Immature natural killer cell (primary cell): ENCODE measurements around the gene FAM170B. TPM values are rescaled to one million over a fixed set of nuclear protein-coding genes. Genes with fewer than 3 reads are reported as not detected.
A peak's percentile ranks its signal among the peaks of the same experiment; 100 is the strongest.

Experiments
- DNase-seq, 3 donors: peaks; one replicate each; pipeline ENCODE4 v3.0.0; 2022; ENCODE audit warnings: mixed read lengths in 1 of 3
- H3K27ac Mint-ChIP-seq, 6 donors: one replicate each; pipeline ENCODE4 v1.8.0; 2020; ENCODE audit warnings: mixed read lengths in 6 of 6, mild to moderate bottlenecking in 5 of 6, inconsistent platforms in 4 of 6, moderate library complexity in 3 of 6
- H3K27me3 Mint-ChIP-seq, 3 donors: one replicate each; pipeline ENCODE4 v1.8.0; 2020 to 2021; ENCODE audit warnings: low read depth in 3 of 3, mild to moderate bottlenecking in 3 of 3, mixed read lengths in 3 of 3, moderate library complexity in 3 of 3, inconsistent platforms in 1 of 3
- H3K36me3 Mint-ChIP-seq, 3 donors: one replicate each; pipeline ENCODE4 v1.8.0; 2020; ENCODE audit warnings: mixed read lengths in 3 of 3, inconsistent platforms in 2 of 3, mild to moderate bottlenecking in 2 of 3
- H3K4me1 Mint-ChIP-seq, 2 donors: one replicate each; pipeline ENCODE4 v1.8.0; 2020; ENCODE audit warnings: inconsistent platforms in 2 of 2, mild to moderate bottlenecking in 2 of 2, mixed read lengths in 2 of 2, moderate library complexity in 1 of 2
- H3K4me3 Mint-ChIP-seq, 5 donors: one replicate each; pipeline ENCODE4 v1.8.0; 2020; ENCODE audit warnings: mild to moderate bottlenecking in 5 of 5, mixed read lengths in 5 of 5, inconsistent platforms in 3 of 5, moderate library complexity in 3 of 5
- H3K9me3 Mint-ChIP-seq, 6 donors: one replicate each; pipeline ENCODE4 v1.8.0; 2020; ENCODE audit warnings: mild to moderate bottlenecking in 6 of 6, mixed read lengths in 6 of 6, inconsistent platforms in 4 of 6, moderate library complexity in 3 of 6
- polyA plus RNA-seq, 3 donors: library from polyadenylated mRNA; unstranded; fragments of 300-500 nt; fragmentation: Illumina TruSeq; gene quantifications; one replicate each; pipeline ENCODE4 v1.2.3, GENCODE V29; 2021

The FAM170B gene
- polyA plus RNA-seq, 3 donors from 2014 or later = not detected

DNA sequence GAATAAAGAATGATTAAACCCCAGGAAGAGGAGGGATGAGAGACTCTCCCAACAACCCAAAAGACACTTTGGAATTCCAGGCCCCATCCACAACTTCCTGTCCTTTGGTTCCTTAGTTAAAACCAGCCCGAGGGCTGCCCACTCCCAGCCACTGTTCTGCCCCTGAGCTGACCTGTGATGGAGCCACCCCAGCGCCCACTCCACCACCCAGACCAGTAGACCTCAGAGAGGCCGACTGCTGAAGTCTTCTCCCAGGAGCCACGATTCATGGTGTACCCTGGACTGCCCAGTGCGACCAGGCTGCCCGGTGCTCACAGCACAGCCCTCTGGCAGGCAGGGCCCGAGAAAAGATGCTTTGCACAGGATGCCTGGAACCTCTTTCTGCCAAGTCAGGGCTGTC is 25.2 kb downstream of the FAM170B start:
- peaks cover 3 to 6% (median 4%) of the 10 kb centered on the region in 3 donors for H3K27me3 Mint-ChIP-seq
- no peak overlapping the region for H3K4me3 Mint-ChIP-seq
- no peaks in the 10 kb centered on the region for H3K36me3 Mint-ChIP-seq
- no peaks in the 10 kb centered on the region for H3K4me1 Mint-ChIP-seq
- DNase-seq = no peak
- H3K9me3 Mint-ChIP-seq = no peaks in the 10 kb centered on the region
- no peak overlapping the region for H3K27ac Mint-ChIP-seq

DNA sequence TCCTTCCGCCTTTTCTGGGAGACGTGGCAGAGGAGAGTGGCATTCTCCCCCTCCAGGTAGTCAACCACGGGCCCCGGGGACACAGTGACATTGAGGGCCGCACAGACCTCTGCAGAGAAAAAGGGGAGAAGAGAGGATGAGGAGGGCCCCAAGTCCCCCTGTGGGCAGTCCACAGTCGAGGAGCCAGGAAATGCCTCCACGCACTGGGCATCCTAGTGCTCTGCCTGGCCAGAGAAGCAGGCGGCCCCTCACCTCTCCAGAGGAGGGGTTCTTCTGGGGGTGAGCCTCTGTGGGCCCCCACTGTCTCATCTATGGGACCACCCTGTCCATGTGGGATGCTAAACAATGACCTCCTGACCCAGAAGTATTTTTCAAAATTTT is 25.9 kb downstream of the FAM170B start:
- H3K4me3 Mint-ChIP-seq = no peak overlapping the region
- DNase-seq = no peak
- no peaks in the 10 kb centered on the region for H3K9me3 Mint-ChIP-seq
- H3K36me3 Mint-ChIP-seq = no peaks in the 10 kb centered on the region
- peaks cover 3 to 6% (median 4%) of the 10 kb centered on the region in 3 donors for H3K27me3 Mint-ChIP-seq
- H3K4me1 Mint-ChIP-seq = no peaks in the 10 kb centered on the region
- H3K27ac Mint-ChIP-seq = no peak overlapping the region

DNA sequence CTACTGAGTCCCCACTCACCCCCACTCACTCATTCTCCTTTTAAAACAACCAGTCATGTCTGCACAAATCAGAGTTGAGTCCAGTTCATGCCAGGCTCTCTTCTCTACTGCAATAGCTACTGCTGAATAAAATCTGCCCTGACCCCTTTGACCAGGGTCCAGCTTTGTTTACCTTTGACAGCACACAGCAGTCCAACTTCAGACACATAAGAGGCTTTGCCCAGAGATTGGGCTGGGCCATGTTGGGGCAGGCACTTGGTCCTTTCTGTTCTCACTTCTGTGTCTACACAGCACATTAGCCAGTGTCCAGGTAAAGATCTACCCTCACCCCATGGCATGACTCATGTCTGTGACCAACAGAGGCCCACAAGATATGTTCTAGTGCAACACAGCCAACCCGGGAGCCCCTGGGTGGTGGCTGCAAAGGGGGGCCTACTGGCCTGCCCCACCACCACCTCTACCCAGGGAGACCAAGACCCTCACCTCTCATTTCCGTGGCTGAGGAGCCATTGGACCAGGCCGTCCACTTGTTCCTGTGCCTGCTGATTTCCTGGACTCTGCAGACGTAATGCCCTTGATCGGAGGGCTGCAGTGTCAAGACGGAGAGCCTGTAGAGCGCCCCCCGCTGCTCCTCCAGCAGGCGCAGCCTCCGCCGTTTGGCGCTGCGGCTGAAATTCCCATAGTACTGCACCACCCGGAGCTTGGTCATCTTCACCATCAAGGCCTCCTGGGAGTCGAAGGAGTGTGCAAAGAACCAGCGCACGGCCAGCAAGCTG is 26.5 kb downstream of the FAM170B start:
- Mint-ChIP-seq H3K4me1 (no peaks in the 10 kb centered on the region), H3K9me3 (no peaks in the 10 kb centered on the region)

DNA sequence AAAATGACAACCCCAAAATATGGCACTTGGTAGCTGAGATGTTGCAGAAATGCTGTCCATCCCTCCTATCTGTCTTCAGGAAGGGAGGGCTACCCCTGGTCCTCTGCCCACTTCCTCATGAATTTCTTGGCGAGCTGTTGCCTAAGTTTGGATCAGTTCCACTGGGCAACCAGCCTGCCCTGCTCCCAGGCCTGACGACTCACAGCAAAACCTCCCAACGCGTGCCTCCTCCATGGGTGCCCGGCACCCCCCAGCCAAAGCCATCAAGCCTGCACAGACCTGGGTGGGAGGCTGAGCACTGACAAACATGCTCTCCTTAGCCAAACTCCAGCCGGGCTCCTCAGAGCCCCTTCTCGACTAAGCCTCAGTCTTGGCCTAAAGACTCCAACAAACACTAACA is 27.4 kb downstream of the FAM170B start:
- no peaks in the 10 kb centered on the region for H3K4me1 Mint-ChIP-seq
- H3K36me3 Mint-ChIP-seq = no peaks in the 10 kb centered on the region
- H3K4me3 Mint-ChIP-seq = no peak overlapping the region
- H3K27me3 Mint-ChIP-seq = peaks cover 3 to 5% (median 4%) of the 10 kb centered on the region in 3 donors
- no peak for DNase-seq
- H3K27ac Mint-ChIP-seq = no peak overlapping the region
- H3K9me3 Mint-ChIP-seq = peaks cover 0 to 1% (median 0%) of the 10 kb centered on the region in 6 donors

More for the DNA sequence above, 26.5 kb downstream of the FAM170B start:
- Mint-ChIP-seq H3K36me3 (no peaks in the 10 kb centered on the region), H3K4me3 (no peak overlapping the region), H3K27ac (no peak overlapping the region), H3K27me3 (peaks cover 3 to 6% (median 4%) of the 10 kb centered on the region in 3 donors)
- DNase-seq = no peak

DNA sequence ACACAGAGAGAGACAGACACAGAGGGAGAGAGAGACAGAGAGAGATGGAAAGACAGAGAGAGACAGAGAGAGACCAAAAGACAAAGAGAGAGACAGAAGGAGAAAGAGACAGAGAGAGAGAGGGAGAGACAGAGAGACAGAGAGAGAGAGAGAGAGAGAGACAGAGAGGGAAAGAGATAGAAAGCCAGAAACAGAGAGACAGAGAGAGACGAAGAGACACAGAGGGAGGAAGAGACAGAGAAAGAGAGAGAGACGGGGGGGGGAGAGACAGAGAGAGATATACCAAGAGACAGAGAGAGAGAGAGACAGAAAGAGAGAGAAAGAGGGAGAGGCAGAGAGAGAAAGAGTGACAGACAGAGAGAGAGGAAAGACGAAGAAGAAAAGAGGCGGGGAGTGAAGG is 28.7 kb downstream of the FAM170B start:
- no peak for DNase-seq
- no peaks in the 10 kb centered on the region for H3K4me1 Mint-ChIP-seq
- H3K9me3 Mint-ChIP-seq = peaks cover 0 to 1% (median 0%) of the 10 kb centered on the region in 6 donors
- H3K27ac Mint-ChIP-seq = peak overlapping the region in 1 of 6 donors; percentile 47
- no peaks in the 10 kb centered on the region for H3K36me3 Mint-ChIP-seq
- H3K27me3 Mint-ChIP-seq = peaks cover 3 to 4% (median 4%) of the 10 kb centered on the region in 3 donors
- H3K4me3 Mint-ChIP-seq = no peak overlapping the region

DNA sequence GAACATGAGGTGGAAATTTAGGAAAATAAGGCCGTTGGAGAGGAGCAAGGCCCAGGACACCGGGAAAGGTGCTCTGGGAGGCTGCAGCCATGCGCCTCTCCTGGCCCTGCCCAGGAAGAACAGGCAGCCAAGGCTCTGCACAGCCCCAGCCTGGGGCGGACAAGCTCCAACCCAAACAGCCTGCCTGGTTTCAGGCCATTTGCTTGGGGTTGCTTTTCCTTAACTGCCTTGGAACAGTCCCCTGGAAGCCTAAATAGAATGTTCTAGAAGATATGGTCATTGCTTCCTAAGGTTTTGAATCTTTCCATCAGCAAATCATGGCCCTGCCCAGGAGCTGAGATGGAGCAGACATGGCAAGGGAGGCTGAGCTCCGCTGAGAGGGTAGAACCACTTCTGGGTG is 29.5 kb downstream of the FAM170B start:
- Mint-ChIP-seq H3K4me1 (no peaks in the 10 kb centered on the region), H3K27ac (no peak overlapping the region), H3K27me3 (peaks cover 0 to 4% (median 3%) of the 10 kb centered on the region in 3 donors), H3K36me3 (no peaks in the 10 kb centered on the region), H3K4me3 (no peak overlapping the region), H3K9me3 (peaks cover 0 to 1% (median 0%) of the 10 kb centered on the region in 6 donors)
- no peak for DNase-seq

DNA sequence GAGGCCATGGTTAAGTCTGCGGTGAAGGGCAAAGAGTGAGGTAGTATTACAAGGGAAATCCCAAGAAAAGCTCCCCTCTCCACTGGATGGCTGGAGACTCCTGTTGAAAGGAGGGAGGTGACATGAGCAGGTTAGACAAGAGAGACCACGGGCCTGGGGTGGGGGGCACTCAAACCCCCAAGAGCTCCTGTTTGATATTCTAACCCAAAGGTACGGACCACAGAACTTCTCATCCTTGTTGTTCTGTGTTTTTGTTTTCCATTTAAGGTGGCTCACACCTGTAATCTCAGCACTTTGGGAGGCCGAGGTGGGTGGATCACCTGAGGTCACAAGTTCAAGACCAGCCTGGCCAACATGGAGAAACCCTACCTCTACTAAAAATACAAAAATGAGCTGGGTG is 30.1 kb downstream of the FAM170B start:
- H3K36me3 Mint-ChIP-seq = no peaks in the 10 kb centered on the region
- DNase-seq = no peak
- no peak overlapping the region for H3K27ac Mint-ChIP-seq
- H3K9me3 Mint-ChIP-seq = peaks cover 0 to 1% (median 0%) of the 10 kb centered on the region in 6 donors
- peaks cover 0 to 5% (median 3%) of the 10 kb centered on the region in 3 donors for H3K27me3 Mint-ChIP-seq
- H3K4me3 Mint-ChIP-seq = no peak overlapping the region
- H3K4me1 Mint-ChIP-seq = no peaks in the 10 kb centered on the region

DNA sequence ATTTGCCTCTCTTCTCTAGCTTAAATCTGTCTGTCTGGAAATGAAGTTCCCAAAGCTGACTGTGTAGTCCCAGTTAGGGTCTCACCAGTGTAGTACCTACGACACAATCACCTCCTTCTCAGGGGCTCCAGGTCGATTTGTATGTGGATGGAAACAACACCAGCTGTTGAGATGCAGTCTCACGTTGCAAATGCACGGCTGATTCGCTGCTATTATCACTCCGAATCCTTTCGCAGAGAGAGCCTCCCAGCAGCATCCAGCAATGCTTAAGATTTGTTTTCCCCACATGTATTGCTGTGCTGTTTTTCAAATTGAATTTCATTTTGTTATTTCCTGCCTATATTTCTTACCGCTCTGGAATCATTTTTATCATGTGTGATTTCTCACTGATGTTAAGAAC is 34.8 kb downstream of the FAM170B start:
- DNase-seq = no peak
- H3K27ac Mint-ChIP-seq = no peak overlapping the region
- H3K4me3 Mint-ChIP-seq = no peak overlapping the region
- no peaks in the 10 kb centered on the region for H3K4me1 Mint-ChIP-seq
- no peaks in the 10 kb centered on the region for H3K36me3 Mint-ChIP-seq
- H3K9me3 Mint-ChIP-seq = peaks cover 0 to 1% (median 0%) of the 10 kb centered on the region in 6 donors
- H3K27me3 Mint-ChIP-seq = peaks cover 0 to 2% (median 2%) of the 10 kb centered on the region in 3 donors

DNA sequence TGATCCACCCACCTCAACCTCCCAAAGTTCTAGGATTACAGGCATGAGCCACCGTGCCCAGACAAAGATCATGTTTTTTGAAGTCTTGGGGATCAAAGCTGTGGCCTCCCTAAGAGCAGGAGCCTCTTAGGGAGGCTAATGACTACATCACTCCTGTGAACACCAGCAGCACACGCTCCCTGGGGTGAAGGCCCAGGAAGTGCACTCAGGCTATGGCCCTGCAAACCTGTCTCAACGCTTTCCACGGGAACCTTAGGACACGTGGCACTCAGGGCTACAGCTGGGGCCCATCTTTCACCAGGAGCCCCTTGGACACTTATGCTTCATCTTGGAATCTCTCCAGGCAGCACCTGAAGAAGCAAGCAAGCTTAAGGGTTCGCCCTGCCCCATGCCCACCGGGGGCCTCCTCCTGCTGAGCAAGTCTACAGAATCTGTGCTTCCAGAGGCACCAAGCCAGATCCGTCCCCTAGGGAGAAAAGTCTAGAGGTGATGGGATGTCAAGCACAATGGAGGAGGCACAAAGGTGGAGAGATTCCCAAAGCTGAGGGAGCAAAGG is 36.9 kb downstream of the FAM170B start:
- Mint-ChIP-seq H3K27me3 (peaks cover 2 to 5% (median 5%) of the 10 kb centered on the region in 3 donors), H3K9me3 (peaks cover 0 to 1% (median 0%) of the 10 kb centered on the region in 6 donors), H3K4me3 (no peak overlapping the region), H3K4me1 (no peaks in the 10 kb centered on the region), H3K27ac (no peak overlapping the region), H3K36me3 (no peaks in the 10 kb centered on the region)
- DNase-seq = no peak

DNA sequence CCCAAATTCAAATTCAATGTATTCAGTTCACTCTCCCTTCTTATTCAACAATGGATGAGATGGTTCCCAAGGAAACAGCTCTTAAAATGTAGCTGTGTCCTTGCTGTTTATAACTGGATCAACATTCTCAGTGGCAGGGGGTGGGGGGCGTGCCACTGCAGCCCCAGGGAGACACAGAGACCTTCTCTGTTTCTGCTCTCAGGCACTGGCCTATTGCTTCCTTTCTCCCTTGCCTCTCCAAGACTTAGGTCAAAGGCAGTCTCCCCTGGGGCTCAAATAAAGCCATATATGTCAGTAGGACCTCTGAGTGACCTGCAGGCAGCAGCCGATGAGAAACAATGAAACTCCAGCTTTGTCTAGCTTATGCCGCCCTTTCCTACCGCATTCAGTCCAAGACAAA is 39.2 kb downstream of the FAM170B start:
- Mint-ChIP-seq H3K4me3 (no peak overlapping the region), H3K9me3 (no peaks in the 10 kb centered on the region), H3K4me1 (no peaks in the 10 kb centered on the region), H3K27me3 (peaks cover 2 to 5% (median 5%) of the 10 kb centered on the region in 3 donors), H3K36me3 (no peaks in the 10 kb centered on the region), H3K27ac (no peak overlapping the region)
- DNase-seq = no peak

DNA sequence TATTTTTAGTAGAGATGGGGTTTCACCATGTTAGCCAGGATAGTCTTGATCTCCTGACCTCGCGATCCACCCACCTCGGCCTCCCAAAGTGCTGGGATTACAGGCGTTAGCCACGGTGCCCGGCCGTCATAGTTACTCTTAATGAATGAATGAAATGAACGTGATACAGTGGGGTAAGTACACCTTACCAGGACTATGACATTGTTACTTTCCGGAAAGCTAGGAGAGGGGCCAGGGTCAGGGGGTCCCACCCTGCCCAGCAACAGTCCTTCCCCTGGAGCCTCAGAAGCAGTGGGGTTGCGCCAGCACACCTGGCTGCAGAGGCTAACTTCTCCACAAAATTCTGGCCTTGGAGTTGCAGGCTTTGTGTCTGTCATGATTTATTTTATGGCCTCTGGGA is 39.9 kb downstream of the FAM170B start:
- Mint-ChIP-seq H3K4me3 (no peak overlapping the region), H3K9me3 (no peaks in the 10 kb centered on the region), H3K27me3 (peaks cover under 1 to 5% (median 5%) of the 10 kb centered on the region in 3 donors), H3K27ac (no peak overlapping the region), H3K4me1 (no peaks in the 10 kb centered on the region), H3K36me3 (no peaks in the 10 kb centered on the region)
- DNase-seq = no peak

DNA sequence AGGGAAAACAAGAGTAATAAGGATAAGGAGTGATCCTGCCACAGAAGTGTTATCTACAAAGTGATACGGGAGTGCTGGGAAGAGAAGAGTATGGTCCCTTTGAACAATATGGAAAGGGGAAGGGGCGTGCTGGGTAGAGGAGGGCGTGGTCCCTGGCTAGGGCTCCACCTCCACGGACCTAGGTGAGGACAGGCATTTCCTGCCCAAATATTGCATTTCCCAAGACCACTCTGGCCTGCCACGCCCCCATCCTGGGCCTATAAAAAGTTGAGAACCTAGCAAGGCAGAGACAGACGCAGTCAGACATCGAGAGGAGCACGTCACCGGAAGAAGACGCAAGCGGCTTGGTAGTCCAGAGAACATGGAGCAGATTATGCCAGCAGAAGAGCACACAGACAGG is 41.3 kb downstream of the FAM170B start:
- H3K27ac Mint-ChIP-seq = no peak overlapping the region
- DNase-seq = no peak
- no peak overlapping the region for H3K4me3 Mint-ChIP-seq
- peaks cover 0 to 3% (median 2%) of the 10 kb centered on the region in 6 donors for H3K9me3 Mint-ChIP-seq
- H3K4me1 Mint-ChIP-seq = no peaks in the 10 kb centered on the region
- peaks cover 0 to 5% (median 5%) of the 10 kb centered on the region in 3 donors for H3K27me3 Mint-ChIP-seq
- peaks cover 0 to under 1% (median 0%) of the 10 kb centered on the region in 3 donors for H3K36me3 Mint-ChIP-seq

DNA sequence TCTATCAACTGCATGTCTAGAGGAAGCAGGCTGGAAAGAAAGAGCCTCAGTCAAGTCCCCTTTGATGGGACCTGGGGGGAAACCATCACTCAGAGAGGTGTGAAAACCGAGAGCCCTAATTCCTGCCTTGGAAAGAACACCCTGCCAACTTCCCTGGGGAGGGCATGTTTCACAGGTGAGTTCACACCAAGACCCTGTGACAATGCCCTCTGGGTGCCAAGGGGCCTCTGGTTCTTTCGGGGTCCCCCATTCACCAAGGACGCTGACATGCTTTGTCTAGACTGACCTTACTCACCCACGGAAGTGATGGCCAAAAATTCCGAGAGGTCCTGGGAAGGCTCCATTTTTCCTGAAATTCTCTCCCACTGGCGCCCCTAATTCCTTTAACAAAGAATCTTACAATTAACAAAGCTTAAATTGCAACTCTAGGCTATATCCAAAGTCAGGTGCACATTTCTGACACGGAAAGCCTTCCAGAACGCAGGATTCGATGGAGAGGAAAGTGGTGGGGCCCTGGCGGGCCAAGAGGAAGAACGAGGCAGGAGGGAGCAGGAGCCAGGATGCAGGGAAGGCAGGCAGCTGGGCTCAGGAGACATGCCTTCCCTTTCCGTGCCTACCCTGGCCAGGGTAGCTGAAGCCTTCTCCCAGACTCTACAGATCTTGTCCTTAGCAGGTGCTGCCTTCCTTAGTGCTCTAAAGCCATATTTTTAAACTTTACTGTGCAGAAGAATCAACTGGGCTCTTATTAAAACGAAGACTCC is 42.2 kb downstream of the FAM170B start:
- peaks cover 0 to 5% (median 3%) of the 10 kb centered on the region in 3 donors for H3K27me3 Mint-ChIP-seq
- peaks cover 0 to 11% (median 9%) of the 10 kb centered on the region in 6 donors for H3K9me3 Mint-ChIP-seq
- no peak overlapping the region for H3K27ac Mint-ChIP-seq

More for the DNA sequence above, 42.2 kb downstream of the FAM170B start:
- Mint-ChIP-seq H3K36me3 (peaks cover 6 to 8% (median 6%) of the 10 kb centered on the region in 3 donors), H3K4me1 (no peaks in the 10 kb centered on the region), H3K4me3 (peak overlapping the region in 1 of 5 donors; percentile 5)
- DNase-seq = no peak
